Vagina (tissue), 2 donors: ENCODE results near the gene RIPPLY3.

Experiments used
- POLR2AphosphoS5 ChIP-seq, 2 donors: sonication (generic); formaldehyde crosslinking; IDR thresholded peaks; one replicate each; pipeline ENCODE4 v1.9.0; 2017; ENCODE audit warnings: antibody characterized with exemption in 2 of 2, mild to moderate bottlenecking in 2 of 2, low read depth in 1 of 2; ENCODE audit not compliant: insufficient read depth in 1 of 2
- TF ChIP-seq, protein P1 (sequence below), 3 experiments: fragments of 450-650 bp in 2 of 3; fragments of 200-600 bp in 1 of 3; sonication (generic) in 1 of 3; IDR thresholded peaks; one replicate each; pipeline ENCODE4 v1.5.1; 2017 to 2019; ENCODE audit warnings: antibody characterized with exemption in 3 of 3, mild to moderate bottlenecking in 2 of 3, moderate library complexity in 2 of 3

DNA sequence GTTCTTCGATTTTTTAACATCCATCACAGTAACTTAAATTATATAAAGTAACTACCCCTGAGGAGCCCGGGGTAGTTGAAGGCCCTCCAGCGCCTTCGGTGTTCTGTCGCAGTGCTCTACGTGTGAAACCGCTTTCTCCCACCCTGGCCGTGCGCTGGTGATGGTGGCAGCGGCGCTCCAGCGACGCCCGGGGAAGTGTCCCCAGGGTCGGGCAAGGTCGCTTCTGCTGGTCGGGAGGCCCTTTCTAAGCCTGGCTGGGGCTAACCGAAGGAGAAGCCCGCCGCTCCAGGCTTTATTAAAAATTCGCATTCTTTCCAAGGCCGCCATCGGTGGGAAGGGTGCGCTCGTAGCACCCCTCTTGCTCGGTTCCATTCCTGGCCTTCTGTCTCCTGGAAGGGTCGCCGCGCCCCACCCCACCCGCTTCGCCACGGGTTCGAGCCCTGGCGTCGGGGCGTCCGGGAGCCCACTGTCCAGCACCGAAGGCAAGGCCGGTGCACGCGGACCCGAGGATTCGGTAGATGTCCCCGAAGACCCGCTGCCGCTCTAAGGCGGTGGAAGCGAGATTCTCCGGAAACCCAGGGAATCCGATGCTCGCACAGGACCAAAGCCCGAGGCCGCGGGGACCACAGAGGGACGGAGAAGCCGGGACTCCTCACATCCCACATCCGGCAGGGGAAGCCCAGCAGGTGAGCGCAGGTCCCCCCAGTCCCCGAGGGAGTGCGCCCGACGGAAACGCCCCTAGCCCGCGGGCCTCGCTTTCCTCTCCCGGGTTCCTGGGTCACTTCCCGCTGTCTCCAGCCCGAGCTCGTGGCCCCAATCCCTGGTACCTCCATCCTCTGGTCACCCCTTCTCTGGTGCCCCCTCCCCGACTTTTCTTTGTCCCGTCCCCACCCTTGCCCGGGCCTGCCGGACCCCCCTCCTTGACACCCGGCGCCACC is 685 bp upstream of the RIPPLY3 start:
- TF ChIP-seq POLR2AphosphoS5 (IDR thresholded peaks at IDR 0.05; ENCODE audit: insufficient read depth in 1 of 2, low read depth in 1 of 2): no peak
- TF ChIP-seq, protein P1, sequence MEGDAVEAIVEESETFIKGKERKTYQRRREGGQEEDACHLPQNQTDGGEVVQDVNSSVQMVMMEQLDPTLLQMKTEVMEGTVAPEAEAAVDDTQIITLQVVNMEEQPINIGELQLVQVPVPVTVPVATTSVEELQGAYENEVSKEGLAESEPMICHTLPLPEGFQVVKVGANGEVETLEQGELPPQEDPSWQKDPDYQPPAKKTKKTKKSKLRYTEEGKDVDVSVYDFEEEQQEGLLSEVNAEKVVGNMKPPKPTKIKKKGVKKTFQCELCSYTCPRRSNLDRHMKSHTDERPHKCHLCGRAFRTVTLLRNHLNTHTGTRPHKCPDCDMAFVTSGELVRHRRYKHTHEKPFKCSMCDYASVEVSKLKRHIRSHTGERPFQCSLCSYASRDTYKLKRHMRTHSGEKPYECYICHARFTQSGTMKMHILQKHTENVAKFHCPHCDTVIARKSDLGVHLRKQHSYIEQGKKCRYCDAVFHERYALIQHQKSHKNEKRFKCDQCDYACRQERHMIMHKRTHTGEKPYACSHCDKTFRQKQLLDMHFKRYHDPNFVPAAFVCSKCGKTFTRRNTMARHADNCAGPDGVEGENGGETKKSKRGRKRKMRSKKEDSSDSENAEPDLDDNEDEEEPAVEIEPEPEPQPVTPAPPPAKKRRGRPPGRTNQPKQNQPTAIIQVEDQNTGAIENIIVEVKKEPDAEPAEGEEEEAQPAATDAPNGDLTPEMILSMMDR (IDR thresholded peaks at IDR 0.05): no peak
